Prostate gland (tissue), 2 donors: ENCODE data around the gene GDI1. TPM values are rescaled to one million over a fixed set of nuclear protein-coding genes. Genes with fewer than 3 reads are reported as not detected.

Experiments used
- DNase-seq: peaks from one replicate; pipeline ENCODE4 v3.0.0-alpha.2; 2019; ENCODE audit warnings: low spot score
- H3K27ac ChIP-seq, 2 donors: fragments of 200-600 bp; sonication (generic); 2 replicates each; pipeline ENCODE4 v1.5.1; 2017 to 2019
- H3K27me3 ChIP-seq: fragments of 200-600 bp; sonication (generic); replicated peaks from 2 replicates; pipeline ENCODE4 v1.5.1; 2019; ENCODE audit not compliant: insufficient read depth
- H3K36me3 ChIP-seq, 2 donors: fragments of 200-600 bp; sonication (generic); 1 replicate in 1 of 2; 2 replicates in 1 of 2; pipeline versions ENCODE4 v1.5.1 to v1.8.1; 2017 to 2019
- H3K4me1 ChIP-seq: fragments of 200-600 bp; sonication (generic); replicated peaks from 2 replicates; pipeline ENCODE4 v1.5.1; 2019
- H3K4me3 ChIP-seq, 2 donors: fragments of 200-600 bp; sonication (generic); 2 replicates each; pipeline ENCODE4 v1.5.1; 2017 to 2019
- H3K9me3 ChIP-seq: fragments of 200-600 bp; sonication (generic); 2 replicates; pipeline ENCODE4 v1.5.1; 2017
- POLR2A ChIP-seq: fragments of 450-650 bp; IDR thresholded peaks from one replicate; pipeline ENCODE4 v1.6.1; 2016; ENCODE audit warnings: antibody characterized with exemption, mild to moderate bottlenecking
- POLR2AphosphoS5 ChIP-seq: sonication (generic); formaldehyde crosslinking; IDR thresholded peaks from one replicate; pipeline ENCODE4 v1.6.1; 2017; ENCODE audit warnings: antibody characterized with exemption
- WGBS: methylation state at CpG from one replicate; pipeline ENCODE4 v1.1.5; 2018; 5-methylcytosine and 5-hydroxymethylcytosine counted together
- intact Hi-C: fragments of 100-400 bp; cut with DNase I; formaldehyde crosslinking; loops from one replicate; pipeline ENCODE4 v1.14.2; 2022
- total RNA-seq, 2 donors: library from RNA; depleted of rRNA; stranded (reverse); fragments of >200 nt; gene quantifications; one replicate each; pipeline ENCODE4 v1.1.0, GENCODE V29; 2016
- TF ChIP-seq, protein P1 (sequence below), 4 experiments: fragments of 200-600 bp in 2 of 4; fragments of 450-650 bp in 2 of 4; sonication (generic) in 2 of 4; IDR thresholded peaks; 1 replicate in 3 of 4; 2 replicates in 1 of 4; pipeline ENCODE4 v1.5.1; 2016 to 2019; ENCODE audit warnings: antibody characterized with exemption in 4 of 4, mild to moderate bottlenecking in 2 of 4, moderate library complexity in 2 of 4

The GDI1 gene
- total RNA-seq, 2 donors from 2014 or later, result 52.9 to 148 TPM

DNA sequence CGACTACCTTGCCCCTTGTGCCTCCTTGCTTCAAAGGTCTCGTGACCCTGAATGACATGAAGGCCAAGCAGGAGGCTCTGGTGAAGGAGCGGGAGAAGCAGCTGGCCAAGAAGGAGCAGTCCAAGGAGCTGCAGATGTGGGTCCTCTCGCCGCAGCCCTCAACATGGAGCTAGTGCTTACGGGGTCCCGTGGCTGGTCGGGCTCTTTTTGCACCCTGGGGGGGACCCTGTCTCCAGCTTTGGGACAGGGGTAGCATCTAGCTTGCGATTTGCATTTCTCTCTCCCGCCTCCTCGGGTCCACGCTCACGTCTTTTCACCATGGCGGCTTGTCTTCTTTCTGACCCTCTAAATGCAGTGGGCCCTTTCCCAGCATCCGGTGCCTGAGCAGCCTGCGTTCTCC lies 8.8 kb downstream of the GDI1 start:
- no peaks in the 10 kb centered on the region for H3K4me1 ChIP-seq
- TF ChIP-seq, protein P1, sequence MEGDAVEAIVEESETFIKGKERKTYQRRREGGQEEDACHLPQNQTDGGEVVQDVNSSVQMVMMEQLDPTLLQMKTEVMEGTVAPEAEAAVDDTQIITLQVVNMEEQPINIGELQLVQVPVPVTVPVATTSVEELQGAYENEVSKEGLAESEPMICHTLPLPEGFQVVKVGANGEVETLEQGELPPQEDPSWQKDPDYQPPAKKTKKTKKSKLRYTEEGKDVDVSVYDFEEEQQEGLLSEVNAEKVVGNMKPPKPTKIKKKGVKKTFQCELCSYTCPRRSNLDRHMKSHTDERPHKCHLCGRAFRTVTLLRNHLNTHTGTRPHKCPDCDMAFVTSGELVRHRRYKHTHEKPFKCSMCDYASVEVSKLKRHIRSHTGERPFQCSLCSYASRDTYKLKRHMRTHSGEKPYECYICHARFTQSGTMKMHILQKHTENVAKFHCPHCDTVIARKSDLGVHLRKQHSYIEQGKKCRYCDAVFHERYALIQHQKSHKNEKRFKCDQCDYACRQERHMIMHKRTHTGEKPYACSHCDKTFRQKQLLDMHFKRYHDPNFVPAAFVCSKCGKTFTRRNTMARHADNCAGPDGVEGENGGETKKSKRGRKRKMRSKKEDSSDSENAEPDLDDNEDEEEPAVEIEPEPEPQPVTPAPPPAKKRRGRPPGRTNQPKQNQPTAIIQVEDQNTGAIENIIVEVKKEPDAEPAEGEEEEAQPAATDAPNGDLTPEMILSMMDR (IDR thresholded peaks at IDR 0.05), result no peak
- TF ChIP-seq POLR2A, result no peak
- TF ChIP-seq POLR2AphosphoS5, result no peak
- H3K9me3 ChIP-seq, result no peaks in the 10 kb centered on the region
- H3K36me3 ChIP-seq, result no peaks in the 10 kb centered on the region
- no peaks in the 10 kb centered on the region for H3K27me3 ChIP-seq
- no peak overlapping the region for H3K27ac ChIP-seq
- 97% methylated on average over 5 of the region's 16 CpGs for WGBS
- intact Hi-C loops, result no loop called here
- no peak for DNase-seq
- H3K4me3 ChIP-seq, result no peak overlapping the region

DNA sequence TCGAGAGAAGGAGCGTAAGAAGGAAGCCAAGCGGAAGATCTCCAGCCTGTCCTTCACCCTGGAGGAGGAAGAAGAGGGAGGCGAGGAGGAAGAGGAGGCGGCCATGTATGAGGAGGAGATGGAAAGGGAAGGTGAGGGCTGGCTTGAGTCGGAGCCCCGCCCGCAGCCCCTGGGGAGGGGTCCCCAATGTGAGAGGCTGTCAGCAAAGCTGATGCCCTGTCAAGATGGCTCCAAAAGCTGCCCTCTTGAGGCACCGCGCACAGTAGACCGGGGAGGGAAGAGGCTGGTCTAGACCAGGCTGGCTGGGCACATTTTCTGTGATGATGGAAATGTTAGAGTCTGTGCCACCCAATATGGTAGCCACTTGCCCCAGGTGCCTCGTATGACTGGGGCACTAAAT lies 9.5 kb downstream of the GDI1 start:
- intact Hi-C loops, result no loop called here
- no peak for DNase-seq
- TF ChIP-seq, protein P1 (IDR thresholded peaks at IDR 0.05), result no peak
- TF ChIP-seq POLR2AphosphoS5 (no peak), POLR2A (no peak)
- Histone ChIP-seq H3K36me3 (no peaks in the 10 kb centered on the region), H3K27me3 (no peaks in the 10 kb centered on the region), H3K9me3 (no peaks in the 10 kb centered on the region), H3K4me1 (no peaks in the 10 kb centered on the region), H3K4me3 (no peak overlapping the region), H3K27ac (no peak overlapping the region)
- 92% methylated on average over 11 of the region's 12 CpGs for WGBS

DNA sequence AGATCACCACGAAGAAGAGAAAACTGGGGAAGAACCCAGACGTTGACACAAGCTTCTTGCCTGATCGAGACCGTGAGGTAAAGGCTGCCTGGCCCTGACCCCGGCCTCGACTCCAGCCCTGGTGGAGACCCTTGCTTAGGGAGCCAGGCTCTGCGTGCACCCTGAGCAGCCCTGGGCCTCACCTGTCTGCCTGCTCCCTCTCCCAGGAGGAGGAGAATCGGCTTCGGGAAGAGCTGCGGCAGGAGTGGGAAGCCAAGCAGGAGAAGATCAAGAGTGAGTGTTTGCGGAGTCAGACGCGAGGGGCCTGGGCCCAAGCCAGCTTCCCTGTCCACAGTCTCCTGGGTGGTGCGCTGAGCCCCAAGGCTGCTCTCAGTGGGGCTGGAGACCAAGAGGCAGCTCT lies 11.5 kb downstream of the GDI1 start:
- intact Hi-C loops, result no loop called here
- WGBS, result 88% methylated on average over 14 of the region's 14 CpGs

DNA sequence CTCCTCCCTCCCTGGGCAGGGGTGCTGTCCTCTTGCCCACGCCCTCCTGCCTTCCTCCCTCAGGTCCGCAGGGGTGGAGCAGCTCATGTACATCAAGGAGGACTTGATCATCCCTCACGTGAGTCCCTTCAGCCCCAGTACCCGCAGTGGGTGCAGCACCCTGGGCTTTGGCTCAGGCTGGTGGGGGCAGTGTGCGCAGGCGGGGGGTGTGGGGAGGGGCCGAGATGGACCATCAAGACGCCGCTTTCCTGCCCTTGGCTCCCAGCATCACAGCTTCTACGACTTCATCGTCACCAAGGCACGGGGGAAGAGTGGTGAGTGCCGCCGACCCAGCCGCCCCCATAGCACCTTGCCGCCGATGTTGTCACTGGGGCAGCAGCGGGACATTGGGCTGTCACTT lies 12.7 kb downstream of the GDI1 start:
- no peaks in the 10 kb centered on the region for H3K36me3 ChIP-seq
- no peak overlapping the region for H3K4me3 ChIP-seq
- no peak for DNase-seq
- no peaks in the 10 kb centered on the region for H3K9me3 ChIP-seq
- intact Hi-C loops, result no loop called here
- whole genome bisulfite sequencing, result 97% methylated on average over 12 of the region's 18 CpGs
- H3K27me3 ChIP-seq, result no peaks in the 10 kb centered on the region
- no peak overlapping the region for H3K27ac ChIP-seq
- no peak for TF ChIP-seq POLR2A
- TF ChIP-seq, protein P1 (IDR thresholded peaks at IDR 0.05), result no peak
- no peak for TF ChIP-seq POLR2AphosphoS5
- no peaks in the 10 kb centered on the region for H3K4me1 ChIP-seq

More for the DNA sequence above, 11.5 kb downstream of the GDI1 start:
- no peak for TF ChIP-seq POLR2AphosphoS5
- no peak for TF ChIP-seq POLR2A
- TF ChIP-seq, protein P1 (IDR thresholded peaks at IDR 0.05), result no peak
- H3K27ac ChIP-seq, result no peak overlapping the region
- H3K36me3 ChIP-seq, result no peaks in the 10 kb centered on the region
- no peaks in the 10 kb centered on the region for H3K9me3 ChIP-seq
- H3K4me1 ChIP-seq, result no peaks in the 10 kb centered on the region
- DNase-seq, result no peak
- H3K4me3 ChIP-seq, result no peak overlapping the region
- no peaks in the 10 kb centered on the region for H3K27me3 ChIP-seq

DNA sequence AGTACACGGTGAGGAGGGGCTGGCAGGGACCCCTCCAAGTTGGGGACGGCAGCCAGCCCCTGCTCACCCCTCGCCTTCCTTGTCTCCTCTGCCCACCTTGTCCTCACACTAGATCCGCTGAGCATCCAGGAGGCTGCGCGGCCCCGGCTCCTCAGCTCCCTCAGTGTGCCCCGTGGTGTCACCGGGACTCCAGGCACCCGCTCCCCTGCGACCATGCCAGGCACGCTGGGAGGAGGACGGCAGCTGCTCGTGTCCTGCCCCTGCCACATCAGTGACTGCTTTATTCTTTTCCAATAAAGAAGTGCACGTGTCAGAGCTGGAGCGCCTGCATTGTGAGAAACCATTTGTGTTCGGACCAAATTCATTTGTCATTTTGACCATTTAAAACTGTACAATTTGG lies 13.4 kb downstream of the GDI1 start:
- no peak overlapping the region for H3K27ac ChIP-seq
- H3K4me3 ChIP-seq, result no peak overlapping the region
- H3K27me3 ChIP-seq, result no peaks in the 10 kb centered on the region
- WGBS, result 88% methylated on average over 16 of the region's 17 CpGs
- H3K4me1 ChIP-seq, result no peaks in the 10 kb centered on the region
- intact Hi-C loops, result no loop called here
- H3K9me3 ChIP-seq, result no peaks in the 10 kb centered on the region
- TF ChIP-seq POLR2AphosphoS5, result no peak
- DNase-seq, result no peak
- no peaks in the 10 kb centered on the region for H3K36me3 ChIP-seq
